Frontal cortex (tissue), 1 donor: ENCODE results near the gene RNF213. TPM values are rescaled to one million over a fixed set of nuclear protein-coding genes. Genes with fewer than 3 reads are reported as not detected.

ENCODE experiments used
- small RNA-seq: library from RNA; depleted of rRNA; stranded (forward); fragments of <200 nt; gene quantifications from one replicate; pipeline ENCODE3, GENCODE V24; 2014
- total RNA-seq: library from RNA; depleted of rRNA; stranded (reverse); fragments of >200 nt; gene quantifications from one replicate; pipeline ENCODE4 v1.2.3, GENCODE V29; 2014

RNF213 gene
- total RNA-seq, 1 donor from 2014 or later: 12.2 TPM

Small RNA genes within 50 kb of the gene (small RNA-seq; reads per million reads assigned to genes)
- not detected for gene MIR4730

Other genes starting within 250 kb of the RNF213 start
- gene TBC1D16, start 225.0 kb upstream of the RNF213 start, total RNA-seq: 16.3 TPM
- 6.5 TPM for gene CCDC40, start 224.2 kb upstream of the RNF213 start, total RNA-seq
- 12.2 TPM for gene GAA, start 159.3 kb upstream of the RNF213 start, total RNA-seq
- gene EIF4A3, start 113.7 kb upstream of the RNF213 start, total RNA-seq: 79.9 TPM
- gene CARD14, start 90.8 kb upstream of the RNF213 start, total RNA-seq: 0.41 TPM
- gene SGSH, start 40.5 kb upstream of the RNF213 start, total RNA-seq: 3.7 TPM
- gene SLC26A11, start 40.4 kb upstream of the RNF213 start, total RNA-seq: 9.8 TPM
- 13.9 TPM for gene ENDOV, start 154.3 kb downstream of the RNF213 start, total RNA-seq
- 6.1 TPM for gene NPTX1, start 215.8 kb downstream of the RNF213 start, total RNA-seq